Nasal cavity respiratory epithelium epithelial cell of viscerocranial mucosa (primary cell): ENCODE results near the gene APOL2. TPM values are rescaled to one million over a fixed set of nuclear protein-coding genes. Genes with fewer than 3 reads are reported as not detected.

Experiments
- total RNA-seq: library from RNA; depleted of rRNA; stranded (reverse); fragments of >200 nt; gene quantifications from 2 replicates; pipeline ENCODE4 v1.2.3, GENCODE V29; 2014

APOL2 gene, protein sequence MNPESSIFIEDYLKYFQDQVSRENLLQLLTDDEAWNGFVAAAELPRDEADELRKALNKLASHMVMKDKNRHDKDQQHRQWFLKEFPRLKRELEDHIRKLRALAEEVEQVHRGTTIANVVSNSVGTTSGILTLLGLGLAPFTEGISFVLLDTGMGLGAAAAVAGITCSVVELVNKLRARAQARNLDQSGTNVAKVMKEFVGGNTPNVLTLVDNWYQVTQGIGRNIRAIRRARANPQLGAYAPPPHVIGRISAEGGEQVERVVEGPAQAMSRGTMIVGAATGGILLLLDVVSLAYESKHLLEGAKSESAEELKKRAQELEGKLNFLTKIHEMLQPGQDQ
- 5.8 and 21.4 TPM in 2 replicates for total RNA-seq

DNA sequence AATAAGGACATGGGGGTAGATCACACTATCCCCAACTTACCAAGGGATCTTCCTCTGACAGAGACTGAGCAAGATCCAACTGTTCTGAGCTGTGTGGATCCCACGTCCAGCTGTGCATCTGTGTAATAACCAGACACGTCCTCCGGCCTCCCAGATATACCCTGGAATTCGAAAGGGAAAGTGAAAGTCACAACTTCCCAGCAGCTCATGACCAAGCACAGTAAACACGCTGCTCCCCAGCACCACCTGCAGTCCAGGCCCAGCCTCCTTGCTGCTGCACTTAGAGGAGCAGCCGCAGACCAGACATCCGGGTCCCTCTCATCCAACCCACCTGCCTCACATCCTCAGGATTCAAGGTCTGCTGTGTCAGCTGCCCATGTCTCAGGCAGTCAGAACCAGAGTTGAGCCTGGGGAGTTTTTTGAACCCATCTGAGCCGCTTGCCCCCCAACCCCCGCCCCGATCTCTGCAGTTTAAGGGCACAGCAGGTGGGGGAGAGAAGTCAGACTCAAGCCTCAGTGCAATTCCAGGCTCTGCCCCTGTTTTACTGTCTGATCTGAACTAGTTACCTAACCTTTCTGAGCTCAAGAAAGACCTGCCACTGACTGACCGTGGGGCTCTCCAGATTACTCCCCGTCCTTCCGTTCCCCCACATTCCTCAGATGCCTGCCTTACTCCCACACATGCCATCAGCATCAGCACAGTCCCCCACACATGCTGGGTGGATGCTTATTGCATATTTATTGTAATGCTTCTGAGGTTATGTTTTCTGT lies at the start of gene APOL2:
Gene APOL2, minus strand, starts transcription at position 127 of the 771 bp plus-strand sequence. CDS start 6,365 bp downstream, outside the sequence.

DNA sequence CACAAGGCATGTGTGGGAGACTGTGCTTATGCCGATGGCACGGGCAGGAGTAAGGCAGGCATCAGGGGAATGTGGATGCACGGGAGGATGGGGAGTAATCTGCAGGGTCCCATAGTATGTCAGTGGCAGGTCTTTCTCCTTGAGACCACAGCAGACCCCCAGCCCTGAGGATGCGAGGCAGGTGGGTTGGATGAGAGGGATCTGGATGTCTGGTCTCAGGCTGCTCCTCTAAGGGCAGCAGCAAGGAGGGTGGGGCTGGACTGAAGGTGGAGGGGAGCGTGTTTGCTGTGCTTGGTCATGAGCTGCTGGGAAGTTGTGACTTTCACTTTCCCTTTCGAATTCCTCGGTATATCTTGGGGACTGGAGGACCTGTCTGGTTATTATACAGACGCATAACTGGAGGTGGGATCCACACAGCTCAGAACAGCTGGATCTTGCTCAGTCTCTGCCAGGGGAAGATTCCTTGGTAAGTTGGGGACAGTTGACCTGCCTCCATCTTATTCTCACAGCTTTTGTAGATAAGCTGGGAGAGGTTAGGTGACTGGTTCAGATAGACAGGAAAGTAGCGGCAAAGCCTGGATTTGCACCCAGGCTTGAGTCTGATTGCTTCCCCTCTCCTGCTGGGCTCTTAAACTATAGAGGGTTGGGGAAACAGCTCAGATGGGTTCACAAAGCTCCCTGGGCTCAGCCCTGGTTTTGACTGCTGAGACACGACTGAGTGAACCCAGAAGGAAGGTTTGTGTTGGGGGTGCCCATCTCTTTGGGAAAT lies 13.6 kb upstream of the APOL2 start, which contains the start of gene APOL1:
Gene APOL1, plus strand, starts transcription at position 380 of the 769 bp plus-strand sequence. CDS start 1,823 bp downstream, outside the sequence.

DNA sequence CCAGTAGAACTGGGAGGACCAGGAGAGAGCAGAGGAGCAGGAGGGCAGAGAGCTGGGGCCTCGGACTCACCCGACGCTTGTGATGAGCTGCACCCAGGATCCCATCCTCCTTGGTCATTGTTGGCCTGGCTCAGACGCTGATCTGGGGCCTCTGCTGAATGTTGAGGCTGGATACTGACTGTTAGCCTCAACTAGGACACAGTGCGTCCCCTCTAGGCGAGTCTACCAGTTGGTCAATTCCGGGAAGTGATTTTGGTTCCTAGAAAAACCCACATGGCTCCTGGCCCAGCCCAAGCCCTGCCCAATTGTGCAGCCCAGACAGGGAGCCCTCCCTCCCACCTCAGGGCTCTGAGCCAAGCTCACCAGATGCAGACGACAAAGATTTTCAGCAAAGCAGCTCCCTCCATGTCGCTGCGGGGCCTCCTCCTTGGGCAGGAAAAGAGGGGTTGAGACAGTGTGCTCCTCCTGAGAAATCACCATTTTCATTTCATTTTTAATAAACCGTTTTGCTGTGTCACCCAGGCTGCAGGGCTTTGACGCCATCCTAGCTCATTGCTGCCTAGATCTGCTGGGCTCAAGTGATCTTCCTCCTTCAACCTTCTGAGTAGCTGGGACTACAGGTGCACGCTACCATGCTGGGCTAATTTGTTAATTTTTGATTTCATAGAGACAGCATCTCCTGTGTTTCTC lies 37.6 kb downstream of the APOL2 start, which contains the start of gene APOL4:
Gene APOL4, minus strand, starts transcription at position 180 of the 690 bp plus-strand sequence. Its CDS starts 75 bp downstream, at position 105.

Other genes with a start within 250 kb of the APOL2 start
- 93.0 and 118 TPM in 2 replicates for gene RBFOX2, start 210.7 kb downstream of the APOL2 start, total RNA-seq
- 2.8 TPM in 1 of 2 replicates, not detected in the other for gene APOL3, start 78.8 kb downstream of the APOL2 start, total RNA-seq
- gene APOL4, start 37.7 kb downstream of the APOL2 start, total RNA-seq = 0.34 and 1.3 TPM in 2 replicates
- 1.0 and 94.6 TPM in 2 replicates for gene APOL1, start 13.6 kb upstream of the APOL2 start, total RNA-seq
- gene MYH9, start 148.4 kb upstream of the APOL2 start, total RNA-seq = 586 and 1,008 TPM in 2 replicates
- gene TXN2, start 242.1 kb upstream of the APOL2 start, total RNA-seq = 18.1 and 20.6 TPM in 2 replicates